Left lung (tissue), 10 donors: ENCODE results near the gene PKD1. TPM values are rescaled to one million over a fixed set of nuclear protein-coding genes. Genes with fewer than 3 reads are reported as not detected.

Experiments used
- ATAC-seq: fragments of 200-7000 bp; cut with Tn5 transposase; one replicate; pipeline ENCODE4 v1.9.1; 2020; ENCODE audit warnings: moderate library complexity
- DNase-seq, 4 donors: peaks; one replicate each; pipeline ENCODE4 v3.0.0-alpha.2; 2013 to 2020
- H3K27ac ChIP-seq, 2 donors: fragments of 200-600 bp; sonication (generic) in 1 of 2; one replicate each; pipeline versions ENCODE4 v1.5.0 to v1.8.0; 2020 to 2021
- H3K27me3 ChIP-seq, 2 donors: fragments of 200-600 bp; sonication (generic) in 1 of 2; one replicate each; pipeline versions ENCODE4 v1.5.0 to v1.8.0; 2020 to 2021
- H3K36me3 ChIP-seq, 2 donors: fragments of 200-600 bp; sonication (generic) in 1 of 2; one replicate each; pipeline versions ENCODE4 v1.5.0 to v1.8.0; 2020 to 2021
- H3K4me1 ChIP-seq, 2 donors: fragments of 200-600 bp; one replicate each; pipeline ENCODE4 v1.8.0; 2021
- H3K4me3 ChIP-seq, 2 donors: fragments of 200-600 bp; sonication (generic) in 1 of 2; one replicate each; pipeline versions ENCODE4 v1.5.0 to v1.8.0; 2020 to 2021; ENCODE audit warnings: mild to moderate bottlenecking in 1 of 2
- H3K9me3 ChIP-seq, 2 donors: fragments of 200-600 bp; sonication (generic) in 1 of 2; one replicate each; pipeline versions ENCODE4 v1.5.0 to v1.8.0; 2020 to 2021
- CTCF ChIP-seq, 2 donors: fragments of 200-600 bp; sonication (generic) in 1 of 2; IDR thresholded peaks; one replicate each; pipeline versions ENCODE4 v1.5.0 to v1.8.0; 2021; ENCODE audit warnings: antibody characterized with exemption in 2 of 2
- intact Hi-C, 2 donors: fragments of 100-400 bp; cut with DNase I; formaldehyde crosslinking; loops; one replicate each; pipeline versions ENCODE4 v1.11.2 to v1.14.2; 2022
- polyA plus RNA-seq, 6 donors: library from polyadenylated mRNA; unstranded; fragments of 120-200 nt; gene quantifications; one replicate each; pipeline ENCODE4 v1.2.1, GENCODE V29; 2013; ENCODE audit not compliant: insufficient read length in 6 of 6
- total RNA-seq, 2 donors: library from RNA; stranded (reverse); fragmentation: NEBNext Ultra II Directional; extraction: Animal tissue kit (Norgen Biotek cat#: 25700); gene quantifications; one replicate each; pipeline ENCODE4 v1.2.1, GENCODE V29; 2021
- donor health status: DM: no; HTN: yes; CAD: no.
- donor health status: DM: no; HTN: no; CAD: no.

Gene PKD1
- total and polyA plus RNA-seq, 8 donors: 63.2 to 165 (median 101) TPM

DNA sequence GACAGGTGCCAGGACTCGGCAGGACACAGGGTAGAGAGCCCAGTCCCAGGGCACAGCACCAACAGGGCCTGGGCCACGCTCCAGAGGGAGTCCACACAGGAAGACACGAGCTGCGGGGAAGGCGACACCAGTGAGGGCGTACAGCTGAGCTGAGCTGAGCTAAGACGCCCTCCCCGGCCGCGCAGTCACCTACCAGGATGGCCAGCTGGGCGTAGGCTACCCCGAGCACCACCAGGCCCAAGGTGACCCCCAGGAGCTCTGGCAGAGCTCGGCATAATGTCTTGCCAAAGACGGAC lies 45.3 kb downstream of the PKD1 start:
- Histone ChIP-seq H3K9me3 (no peaks in the 10 kb centered on the region), H3K36me3 (peaks cover 0 to 91% of the 10 kb centered on the region in 2 donors), H3K4me1 (peaks cover 0 to 7% of the 10 kb centered on the region in 2 donors), H3K27ac (peak overlapping the region in 1 of 2 donors; percentile 41), H3K27me3 (no peaks in the 10 kb centered on the region), H3K4me3 (no peak overlapping the region)
- intact Hi-C loops: no loop called here
- no peak for TF ChIP-seq CTCF (IDR thresholded peaks at IDR 0.05)
- ATAC-seq: no peak
- DNase-seq: no peak

GRCh38 chr16:2089706-2090480 lies 45.8 kb downstream of the PKD1 start:
- intact Hi-C loops: no loop called here
- Histone ChIP-seq H3K4me1 (peaks cover 0 to 7% of the 10 kb centered on the region in 2 donors), H3K9me3 (no peaks in the 10 kb centered on the region), H3K27ac (peak overlapping the region in 1 of 2 donors; percentile 41), H3K4me3 (no peak overlapping the region), H3K27me3 (no peaks in the 10 kb centered on the region), H3K36me3 (peaks cover 0 to 91% of the 10 kb centered on the region in 2 donors)
- DNase-seq (no peak), ATAC-seq (no peak)
- TF ChIP-seq CTCF (IDR thresholded peaks at IDR 0.05): no peak

DNA sequence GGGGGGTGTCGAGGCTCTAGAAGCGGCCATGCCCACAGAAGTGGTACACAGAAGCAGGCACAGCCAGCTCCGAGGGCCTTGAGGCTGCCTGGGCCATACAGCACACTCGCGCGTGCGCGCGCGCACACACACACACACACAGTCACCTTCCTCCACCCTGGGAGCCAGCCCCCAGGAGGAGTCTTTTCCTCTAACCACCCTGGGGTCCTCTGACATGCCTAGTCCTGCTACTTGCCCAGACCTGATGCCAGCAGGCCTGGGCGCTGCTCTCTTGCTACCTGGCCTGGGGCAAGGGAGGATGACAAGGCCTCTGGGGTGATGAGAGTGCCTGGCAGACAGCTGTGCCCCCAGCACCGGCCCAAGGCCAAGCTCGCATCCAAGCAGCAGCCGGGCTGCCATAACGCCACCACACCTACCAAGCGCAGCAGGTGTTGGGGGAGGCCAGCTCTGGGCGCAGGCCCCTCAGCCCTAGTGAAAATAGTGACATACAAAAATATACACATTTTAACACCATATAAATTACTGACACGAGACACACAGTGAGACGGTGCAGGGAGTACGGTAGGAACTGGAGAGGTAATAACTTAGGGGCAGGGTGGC lies 46.8 kb downstream of the PKD1 start:
- peaks cover 0 to 94% of the 10 kb centered on the region in 2 donors for H3K36me3 ChIP-seq
- no peaks in the 10 kb centered on the region for H3K9me3 ChIP-seq
- DNase-seq (no peak), ATAC-seq (no peak)
- H3K27ac ChIP-seq: no peak overlapping the region
- H3K4me3 ChIP-seq: no peak overlapping the region
- peaks cover 0 to 7% of the 10 kb centered on the region in 2 donors for H3K4me1 ChIP-seq
- no peaks in the 10 kb centered on the region for H3K27me3 ChIP-seq
- no peak for TF ChIP-seq CTCF (IDR thresholded peaks at IDR 0.05)
- intact Hi-C loops: no loop called here

- no peak for ATAC-seq
- Histone ChIP-seq H3K4me1 (peaks cover 0 to 7% of the 10 kb centered on the region in 2 donors), H3K27me3 (no peaks in the 10 kb centered on the region), H3K9me3 (no peaks in the 10 kb centered on the region), H3K4me3 (no peak overlapping the region), H3K27ac (no peak overlapping the region), H3K36me3 (peaks cover 0 to 96% of the 10 kb centered on the region in 2 donors)
- no peak for TF ChIP-seq CTCF (IDR thresholded peaks at IDR 0.05)
- DNase-seq: no peak
- intact Hi-C loops: no loop called here
Measured at GRCh38 chr16:2087748-2088631, 47.7 kb downstream of the PKD1 start.
